RPMI7951 (cell line): ENCODE results near the gene FOXP2. TPM values are rescaled to one million over a fixed set of nuclear protein-coding genes. Genes with fewer than 3 reads are reported as not detected.

Experiments
- DNase-seq: peaks from one replicate; pipeline ENCODE4 v3.0.0-alpha.2; 2012; ENCODE audit warnings: low read depth
- total RNA-seq: library from RNA; depleted of rRNA; stranded (reverse); fragments of >200 nt; shearing (Covaris generic); gene quantifications from 2 replicates; pipeline ENCODE4 v1.2.3, GENCODE V29; 2014

The FOXP2 gene
- total RNA-seq, 1 experiment from 2014 or later, result not detected

GRCh38 chr7:114653364-114654088 is 238.9 kb downstream of the FOXP2 start:
- no peak for DNase-seq

- DNase-seq, result no peak
These were observed 241.9 kb downstream of the FOXP2 start for GRCh38 chr7:114656466-114656865.

GRCh38 chr7:114657279-114657678 is 242.7 kb downstream of the FOXP2 start:
- DNase-seq, result no peak

- DNase-seq, result no peak
These were observed 243.6 kb downstream of the FOXP2 start for GRCh38 chr7:114658216-114658615.

GRCh38 chr7:114659409-114660125 is 245.0 kb downstream of the FOXP2 start:
- DNase-seq, result no peak

- no peak for DNase-seq
These were observed 245.5 kb downstream of the FOXP2 start for GRCh38 chr7:114660126-114660486.

GRCh38 chr7:114660753-114661152 is 246.1 kb downstream of the FOXP2 start:
- DNase-seq, result no peak

- DNase-seq, result no peak
These were observed 247.5 kb downstream of the FOXP2 start for GRCh38 chr7:114662002-114662677.

- DNase-seq, result no peak
These were observed 248.9 kb downstream of the FOXP2 start for GRCh38 chr7:114663502-114663901.

- DNase-seq, result no peak
These were observed 256.1 kb downstream of the FOXP2 start for GRCh38 chr7:114670676-114671075.

- no peak for DNase-seq
These were observed 257.0 kb downstream of the FOXP2 start for GRCh38 chr7:114671563-114672123.

- no peak for DNase-seq
These were observed 263.5 kb downstream of the FOXP2 start for GRCh38 chr7:114678116-114678515.

- no peak for DNase-seq
These were observed 272.6 kb downstream of the FOXP2 start for GRCh38 chr7:114687238-114687637.

- no peak for DNase-seq
These were observed 273.9 kb downstream of the FOXP2 start for GRCh38 chr7:114688443-114689055.

GRCh38 chr7:114689406-114689805 is 274.8 kb downstream of the FOXP2 start:
- DNase-seq, result no peak

GRCh38 chr7:114691605-114692004 is 277.0 kb downstream of the FOXP2 start:
- no peak for DNase-seq

- DNase-seq, result no peak
These were observed 280.6 kb downstream of the FOXP2 start for GRCh38 chr7:114695182-114695581.

GRCh38 chr7:114700247-114700928 is 285.8 kb downstream of the FOXP2 start:
- DNase-seq, result no peak

GRCh38 chr7:114703677-114704076 is 289.1 kb downstream of the FOXP2 start:
- DNase-seq, result peak; percentile 16

- DNase-seq, result no peak
These were observed 294.0 kb downstream of the FOXP2 start for GRCh38 chr7:114708646-114709045.

- no peak for DNase-seq
These were observed 295.9 kb downstream of the FOXP2 start for GRCh38 chr7:114710499-114710898.
